Thoracic aorta (tissue), 2 donors: ENCODE data around the gene TCF20. TPM values are rescaled to one million over a fixed set of nuclear protein-coding genes. Genes with fewer than 3 reads are reported as not detected.

Experiments used
- ATAC-seq: fragments of 150-250 bp; one replicate; pipeline ENCODE4 v1.8.0; 2017; ENCODE audit warnings: low read depth; ENCODE audit not compliant: insufficient number of reproducible peaks, low FRiP score
- DNase-seq: peaks from one replicate; pipeline ENCODE4 v3.0.0-alpha.2; 2020; ENCODE audit warnings: low spot score
- H3K27ac ChIP-seq, 2 donors: fragments of 200-600 bp; sonication (generic); 1 replicate in 1 of 2; 2 replicates in 1 of 2; pipeline ENCODE4 v1.5.1; 2016; ENCODE audit warnings: mild to moderate bottlenecking in 2 of 2, moderate library complexity in 2 of 2
- H3K27me3 ChIP-seq: fragments of 200-600 bp; sonication (generic); replicated peaks from 2 replicates; pipeline ENCODE4 v1.6.0; 2016; ENCODE audit warnings: mild to moderate bottlenecking; ENCODE audit not compliant: insufficient read depth
- H3K36me3 ChIP-seq: fragments of 200-600 bp; sonication (generic); one replicate; pipeline ENCODE4 v1.5.1; 2016
- H3K4me1 ChIP-seq, 2 donors: fragments of 200-600 bp; sonication (generic); 1 replicate in 1 of 2; 2 replicates in 1 of 2; pipeline versions ENCODE4 v1.5.1 to v1.6.0; 2016; ENCODE audit warnings: low read depth in 2 of 2, mild to moderate bottlenecking in 1 of 2; ENCODE audit not compliant: control insufficient read depth in 1 of 2
- H3K4me3 ChIP-seq: fragments of 200-600 bp; sonication (generic); 2 replicates; pipeline ENCODE4 v1.5.1; 2016; ENCODE audit warnings: mild to moderate bottlenecking
- H3K9me3 ChIP-seq: fragments of 200-600 bp; sonication (generic); 2 replicates; pipeline ENCODE4 v1.5.1; 2016
- CTCF ChIP-seq: fragments of 200-600 bp; sonication (generic); IDR thresholded peaks from one replicate; pipeline ENCODE4 v1.5.1; 2019; ENCODE audit warnings: antibody characterized with exemption
- total RNA-seq, 2 donors: library from RNA; depleted of rRNA; stranded (reverse); fragments of >200 nt; gene quantifications; one replicate each; pipeline versions ENCODE4 v1.1.0 to v1.2.3, GENCODE V29; 2016

TCF20 gene
- total RNA-seq, 2 donors from 2014 or later, result 25.7 to 30.3 TPM

DNA sequence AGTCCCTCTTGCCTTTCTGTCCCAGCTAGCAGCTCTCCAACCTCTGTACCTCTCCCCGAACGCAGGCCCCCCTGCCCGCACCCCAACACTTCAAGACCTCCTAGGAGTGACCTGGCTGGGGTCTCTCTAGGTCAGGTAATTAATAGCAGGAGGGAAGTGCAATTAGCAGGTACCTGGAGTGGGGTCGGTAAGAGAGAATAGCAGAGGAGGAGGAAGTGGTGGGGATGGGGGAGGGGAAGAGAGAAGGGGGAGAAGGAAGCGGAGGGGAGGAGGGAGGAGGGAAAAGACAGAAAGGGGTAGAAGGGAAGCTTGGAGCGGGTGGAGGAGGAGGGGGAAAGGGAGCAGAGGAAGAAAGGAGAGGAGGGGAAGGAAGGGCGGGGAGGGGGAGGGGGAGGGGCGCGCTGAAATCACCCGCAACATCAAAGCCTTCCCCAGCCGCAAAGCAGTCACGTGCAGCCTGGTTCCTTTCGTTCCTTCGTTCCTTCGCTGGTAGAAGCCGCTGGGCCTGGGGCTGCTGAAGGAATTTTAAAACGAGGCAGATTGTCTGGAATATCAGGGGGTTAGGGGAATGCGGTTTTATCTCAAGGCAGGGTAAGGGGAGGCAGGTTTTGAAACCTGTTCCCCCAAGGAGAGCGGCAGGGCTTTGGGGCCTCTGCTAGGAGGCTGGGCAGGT is 29.3 kb upstream of the TCF20 start:
- TF ChIP-seq CTCF, result no peak
- no peaks in the 10 kb centered on the region for H3K36me3 ChIP-seq
- no peaks in the 10 kb centered on the region for H3K27me3 ChIP-seq
- no peak for ATAC-seq
- DNase-seq, result no peak
- H3K9me3 ChIP-seq, result no peaks in the 10 kb centered on the region
- H3K4me3 ChIP-seq, result no peak overlapping the region
- no peak overlapping the region for H3K27ac ChIP-seq
- H3K4me1 ChIP-seq, result peaks cover 2 to 15% of the 10 kb centered on the region in 2 donors

DNA sequence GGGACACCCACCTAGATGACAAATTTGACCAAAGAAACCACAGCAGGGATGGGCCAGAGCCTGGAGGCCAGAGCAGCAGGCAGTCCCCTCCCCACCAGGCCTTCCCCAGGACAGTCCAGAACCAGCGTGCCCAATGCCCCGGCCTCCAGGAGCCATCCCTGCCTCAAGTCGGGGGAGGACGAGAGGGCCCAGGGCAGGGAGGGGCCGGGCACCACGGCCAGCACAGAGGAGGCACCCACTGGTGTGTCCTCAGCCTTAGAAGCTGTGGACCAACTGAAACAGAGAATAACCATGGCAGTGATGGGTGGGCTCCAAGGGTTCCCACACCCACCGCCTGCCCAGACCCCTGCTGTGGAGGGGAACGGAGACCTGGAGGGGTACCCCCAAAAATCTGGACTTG is 28.3 kb upstream of the TCF20 start:
- Histone ChIP-seq H3K27me3 (no peaks in the 10 kb centered on the region), H3K27ac (no peak overlapping the region), H3K9me3 (no peaks in the 10 kb centered on the region), H3K36me3 (no peaks in the 10 kb centered on the region), H3K4me3 (no peak overlapping the region), H3K4me1 (peaks cover 2 to 15% of the 10 kb centered on the region in 2 donors)
- no peak for ATAC-seq
- TF ChIP-seq CTCF, result no peak
- no peak for DNase-seq

DNA sequence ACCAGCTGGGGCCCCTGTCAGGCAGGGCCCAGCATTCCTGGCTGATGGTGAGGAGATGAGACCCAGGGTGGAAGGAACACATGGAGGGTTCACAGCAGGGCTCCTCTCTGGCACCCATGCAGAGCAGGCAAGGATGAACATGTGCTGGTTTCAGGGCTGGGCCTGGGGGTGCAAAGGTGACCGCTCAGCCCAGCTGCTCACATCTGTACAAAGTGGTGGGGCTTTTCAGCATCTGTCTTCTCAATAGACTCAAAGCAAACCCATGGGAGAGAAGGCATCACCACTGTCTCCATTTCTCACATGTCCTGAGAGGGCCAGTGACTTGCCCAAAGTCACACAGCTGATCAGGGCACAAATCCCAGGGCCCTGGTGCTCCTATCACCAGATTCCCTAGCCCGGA is 27.3 kb upstream of the TCF20 start:
- no peak for TF ChIP-seq CTCF

GRCh38 chr22:42296883-42297282 is 26.4 kb upstream of the TCF20 start:
- Histone ChIP-seq H3K27ac (no peak overlapping the region), H3K4me1 (peaks cover 2 to 15% of the 10 kb centered on the region in 2 donors), H3K36me3 (no peaks in the 10 kb centered on the region), H3K9me3 (no peaks in the 10 kb centered on the region), H3K4me3 (no peak overlapping the region), H3K27me3 (no peaks in the 10 kb centered on the region)
- TF ChIP-seq CTCF, result no peak
- DNase-seq (no peak), ATAC-seq (no peak)

More for the DNA sequence above, 27.3 kb upstream of the TCF20 start:
- DNase-seq (no peak), ATAC-seq (no peak)
- H3K27ac ChIP-seq, result no peak overlapping the region
- no peaks in the 10 kb centered on the region for H3K36me3 ChIP-seq
- H3K9me3 ChIP-seq, result no peaks in the 10 kb centered on the region
- H3K4me3 ChIP-seq, result no peak overlapping the region
- H3K4me1 ChIP-seq, result peaks cover 2 to 15% of the 10 kb centered on the region in 2 donors
- no peaks in the 10 kb centered on the region for H3K27me3 ChIP-seq

- H3K27ac ChIP-seq, result no peak overlapping the region
- H3K36me3 ChIP-seq, result no peaks in the 10 kb centered on the region
- DNase-seq, result no peak
- H3K9me3 ChIP-seq, result no peaks in the 10 kb centered on the region
- no peak overlapping the region for H3K4me3 ChIP-seq
- H3K27me3 ChIP-seq, result no peaks in the 10 kb centered on the region
- TF ChIP-seq CTCF, result no peak
- ATAC-seq, result no peak
- H3K4me1 ChIP-seq, result peaks cover 2 to 15% of the 10 kb centered on the region in 2 donors
These were observed 26.0 kb upstream of the TCF20 start for GRCh38 chr22:42296381-42296853.
